GM12892 (cell line): ENCODE results near the gene STMN3.

Experiments
- DNase-seq: peaks from one replicate; pipeline ENCODE4 v3.0.0; 2011; ENCODE audit not compliant: insufficient read length
- FAIRE-seq: peaks from 2 replicates; lab custom pipeline; 2011; peaks lifted over from hg19 to GRCh38; lab: Jason Lieb, UNC
- POLR2A ChIP-seq: IDR thresholded peaks from 2 replicates; pipeline ENCODE4 v1.6.1; 2011; ENCODE audit warnings: low read depth, low read length, control low read depth
- POLR2AphosphoS5 ChIP-seq: IDR thresholded peaks from 2 replicates; pipeline ENCODE4 v1.6.1; 2011; ENCODE audit warnings: low read depth, low read length, control low read depth
- TAF1 ChIP-seq: IDR thresholded peaks from 2 replicates; pipeline ENCODE4 v1.6.1; 2011; ENCODE audit warnings: low read depth, mild to moderate bottlenecking, control low read depth, low read length, borderline replicate concordance

Gene STMN3

DNA sequence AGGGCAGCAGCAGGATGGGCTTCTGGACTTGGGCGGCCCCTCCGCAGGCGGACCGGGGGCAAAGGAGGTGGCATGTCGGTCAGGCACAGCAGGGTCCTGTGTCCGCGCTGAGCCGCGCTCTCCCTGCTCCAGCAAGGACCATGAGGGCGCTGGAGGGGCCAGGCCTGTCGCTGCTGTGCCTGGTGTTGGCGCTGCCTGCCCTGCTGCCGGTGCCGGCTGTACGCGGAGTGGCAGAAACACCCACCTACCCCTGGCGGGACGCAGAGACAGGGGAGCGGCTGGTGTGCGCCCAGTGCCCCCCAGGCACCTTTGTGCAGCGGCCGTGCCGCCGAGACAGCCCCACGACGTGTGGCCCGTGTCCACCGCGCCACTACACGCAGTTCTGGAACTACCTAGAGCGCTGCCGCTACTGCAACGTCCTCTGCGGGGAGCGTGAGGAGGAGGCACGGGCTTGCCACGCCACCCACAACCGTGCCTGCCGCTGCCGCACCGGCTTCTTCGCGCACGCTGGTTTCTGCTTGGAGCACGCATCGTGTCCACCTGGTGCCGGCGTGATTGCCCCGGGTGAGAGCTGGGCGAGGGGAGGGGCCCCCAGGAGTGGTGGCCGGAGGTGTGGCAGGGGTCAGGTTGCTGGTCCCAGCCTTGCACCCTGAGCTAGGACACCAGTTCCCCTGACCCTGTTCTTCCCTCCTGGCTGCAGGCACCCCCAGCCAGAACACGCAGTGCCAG is 43.6 kb upstream of the STMN3 start, which contains the start of gene TNFRSF6B:
Gene TNFRSF6B (plus strand): TSS at position 25 of the 729 bp plus-strand sequence. CDS start 116 bp downstream, at position 141.
- DNase-seq (peak; percentile 41), FAIRE-seq (no peak)
- TF ChIP-seq POLR2A (peak; percentile 38; the same call in 1 of the 2 replicates), POLR2AphosphoS5 (peak; percentile 57; the same call in 1 of the 2 replicates), TAF1 (no peak)

DNA sequence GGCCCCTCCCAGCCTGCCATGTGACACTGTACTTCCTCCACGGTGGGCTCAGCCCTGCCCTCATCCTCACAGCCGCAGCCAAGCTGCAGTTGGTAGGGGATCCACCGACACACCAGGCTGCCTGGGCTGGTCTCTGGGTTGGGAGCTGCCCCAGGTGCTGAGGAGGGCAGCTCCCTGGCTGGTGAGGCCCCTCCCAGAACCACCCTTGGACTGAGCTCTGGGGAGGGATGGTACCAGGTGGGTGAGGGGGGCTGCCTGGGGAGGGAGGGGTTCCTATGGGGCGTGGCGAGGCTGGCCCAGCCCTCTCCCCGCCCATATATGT is 43.0 kb upstream of the STMN3 start:
- DNase-seq (no peak), FAIRE-seq (peak; percentile 17)
- 0 out of 2 replicates have a peak, but pooled peaks have one; percentile 12 for TF ChIP-seq POLR2A
- no peak for TF ChIP-seq TAF1

DNA sequence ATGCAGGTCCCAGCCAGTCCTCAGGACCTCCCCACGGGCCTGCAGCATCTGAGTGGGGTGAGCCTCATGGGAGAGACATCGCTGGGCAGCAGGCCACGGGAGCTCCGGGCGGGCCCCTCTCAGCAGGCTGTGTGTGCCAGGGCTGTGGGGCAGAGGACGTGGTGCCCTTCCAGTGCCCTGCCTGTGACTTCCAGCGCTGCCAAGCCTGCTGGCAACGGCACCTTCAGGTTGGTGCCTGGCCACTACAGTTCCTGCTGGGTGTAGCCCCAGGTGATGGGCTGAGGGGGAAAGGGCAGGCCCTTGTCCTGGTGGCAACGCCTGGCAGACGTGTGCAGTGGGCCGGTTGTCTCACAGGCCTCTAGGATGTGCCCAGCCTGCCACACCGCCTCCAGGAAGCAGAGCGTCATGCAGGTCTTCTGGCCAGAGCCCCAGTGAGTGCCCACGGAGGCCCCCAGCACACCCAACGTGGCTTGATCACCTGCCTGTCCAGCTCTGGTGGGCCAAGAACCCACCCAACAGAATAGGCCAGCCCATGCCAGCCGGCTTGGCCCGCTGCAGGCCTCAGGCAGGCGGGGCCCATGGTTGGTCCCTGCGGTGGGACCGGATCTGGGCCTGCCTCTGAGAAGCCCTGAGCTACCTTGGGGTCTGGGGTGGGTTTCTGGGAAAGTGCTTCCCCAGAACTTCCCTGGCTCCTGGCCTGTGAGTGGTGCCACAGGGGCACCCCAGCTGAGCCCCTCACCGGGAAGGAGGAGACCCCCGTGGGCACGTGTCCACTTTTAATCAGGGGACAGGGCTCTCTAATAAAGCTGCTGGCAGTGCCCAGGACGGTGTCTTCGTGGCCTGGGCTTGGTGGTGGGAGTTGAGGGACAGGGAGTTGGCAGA is 42.4 kb upstream of the STMN3 start:
- FAIRE-seq (no peak), DNase-seq (peak; percentile 22)

DNA sequence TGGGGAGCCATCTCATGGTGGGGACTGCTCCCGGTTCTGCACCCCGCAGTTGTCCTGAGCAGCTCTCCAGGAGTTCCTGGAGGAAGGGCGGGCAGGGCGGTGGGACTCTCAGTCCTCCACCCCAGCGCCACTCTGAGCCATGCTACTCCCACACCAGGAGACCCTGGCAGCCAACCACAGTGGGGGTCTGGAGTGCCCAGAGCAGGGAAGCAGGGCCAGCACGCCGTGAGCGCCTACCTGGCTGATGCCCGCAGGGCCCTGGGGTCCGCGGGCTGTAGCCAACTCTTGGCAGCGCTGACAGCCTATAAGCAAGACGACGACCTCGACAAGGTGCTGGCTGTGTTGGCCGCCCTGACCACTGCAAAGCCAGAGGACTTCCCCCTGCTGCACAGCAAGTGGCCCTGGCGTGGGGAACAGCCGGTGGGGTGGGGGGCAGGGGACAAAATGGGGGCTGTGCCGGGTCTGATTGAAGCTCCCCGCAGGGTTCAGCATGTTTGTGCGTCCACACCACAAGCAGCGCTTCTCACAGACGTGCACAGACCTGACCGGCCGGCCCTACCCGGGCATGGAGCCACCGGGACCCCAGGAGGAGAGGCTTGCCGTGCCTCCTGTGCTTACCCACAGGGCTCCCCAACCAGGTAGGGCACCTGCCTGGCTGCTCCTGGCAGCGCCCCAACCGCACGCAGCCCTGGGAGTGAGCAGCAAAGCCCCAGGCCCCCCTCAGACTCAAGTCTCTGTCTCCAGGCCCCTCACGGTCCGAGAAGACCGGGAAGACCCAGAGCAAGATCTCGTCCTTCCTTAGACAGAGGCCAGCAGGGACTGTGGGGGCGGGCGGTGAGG is 41.6 kb upstream of the STMN3 start:
- FAIRE-seq, result no peak
- TF ChIP-seq TAF1 (no peak), POLR2A (no peak), POLR2AphosphoS5 (no peak)
- DNase-seq, result peak; percentile 19

More for the DNA sequence above, 42.4 kb upstream of the STMN3 start:
- TF ChIP-seq TAF1, result no peak
- no peak for TF ChIP-seq POLR2A
- TF ChIP-seq POLR2AphosphoS5, result no peak; the same call in 1 of the 2 replicates

DNA sequence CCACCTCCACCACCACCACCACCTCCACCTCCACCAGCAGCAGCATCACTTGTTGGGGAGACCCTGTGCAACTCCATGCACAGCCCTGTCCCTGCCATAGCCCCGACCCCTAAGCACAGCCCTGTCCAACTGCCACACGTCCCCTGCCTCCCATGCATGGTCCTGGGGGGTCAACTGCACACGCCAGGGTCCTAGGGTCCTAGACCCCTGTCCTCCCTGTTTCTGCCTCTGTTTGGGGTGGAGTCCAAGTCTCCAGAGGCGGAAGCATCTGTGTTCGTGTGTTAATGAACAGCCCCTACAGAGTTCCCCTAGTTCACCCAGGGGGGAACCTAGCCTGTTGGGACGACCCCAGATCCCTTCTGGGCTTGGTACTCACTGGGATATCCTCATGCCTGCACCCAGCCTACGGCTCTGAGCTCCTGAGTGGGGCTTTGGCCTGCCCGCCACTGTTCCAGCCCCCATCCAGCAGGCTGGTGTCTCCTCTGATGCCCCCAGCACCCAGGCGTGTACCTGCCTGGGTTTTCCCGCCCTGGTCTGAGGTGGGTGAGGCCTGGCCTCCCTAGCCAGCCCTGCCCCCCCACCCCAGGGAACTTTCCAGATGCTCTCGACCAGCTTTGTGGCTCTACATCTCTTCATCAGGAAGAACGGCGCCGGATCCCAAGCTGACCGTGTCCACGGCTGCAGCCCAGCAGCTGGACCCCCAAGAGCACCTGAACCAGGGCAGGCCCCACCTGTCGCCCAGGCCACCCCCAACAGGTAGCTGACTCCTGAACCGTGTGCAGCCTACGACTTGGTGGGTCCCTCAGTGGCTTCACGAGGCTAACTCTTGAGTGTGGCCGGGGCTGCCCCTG is 40.7 kb upstream of the STMN3 start:
- TF ChIP-seq POLR2AphosphoS5, result no peak
- no peak for TF ChIP-seq POLR2A
- TF ChIP-seq TAF1, result no peak
- FAIRE-seq (no peak), DNase-seq (no peak)

DNA sequence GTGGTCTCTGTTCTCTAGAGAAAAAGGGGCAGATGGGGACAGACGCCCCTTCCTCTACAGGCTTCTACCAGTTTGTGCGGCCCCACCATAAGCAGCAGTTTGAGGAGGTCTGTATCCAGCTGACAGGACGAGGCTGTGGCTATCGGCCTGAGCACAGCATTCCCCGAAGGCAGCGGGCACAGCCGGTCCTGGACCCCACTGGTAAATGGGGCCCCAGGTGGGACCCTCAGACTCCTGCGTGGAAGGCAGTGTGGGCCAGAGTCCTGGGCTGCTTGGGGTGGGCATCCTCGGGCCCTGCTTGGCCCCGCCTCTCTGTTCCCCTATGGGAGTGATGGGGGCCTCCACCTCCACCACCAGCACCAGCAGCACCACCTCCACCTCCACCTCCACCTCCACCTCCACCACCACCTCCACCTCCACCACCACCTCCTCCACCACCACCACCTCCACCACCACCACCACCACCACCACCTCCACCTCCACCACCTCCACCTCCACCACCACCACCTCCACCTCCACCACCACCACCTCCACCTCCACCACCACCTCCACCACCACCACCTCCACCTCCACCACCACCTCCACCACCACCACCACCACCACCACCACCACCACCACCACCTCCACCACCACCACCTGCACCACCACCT is 40.0 kb upstream of the STMN3 start:
- peak; percentile 17 for FAIRE-seq
- no peak for TF ChIP-seq TAF1
- TF ChIP-seq POLR2A, result no peak
- TF ChIP-seq POLR2AphosphoS5, result no peak

DNA sequence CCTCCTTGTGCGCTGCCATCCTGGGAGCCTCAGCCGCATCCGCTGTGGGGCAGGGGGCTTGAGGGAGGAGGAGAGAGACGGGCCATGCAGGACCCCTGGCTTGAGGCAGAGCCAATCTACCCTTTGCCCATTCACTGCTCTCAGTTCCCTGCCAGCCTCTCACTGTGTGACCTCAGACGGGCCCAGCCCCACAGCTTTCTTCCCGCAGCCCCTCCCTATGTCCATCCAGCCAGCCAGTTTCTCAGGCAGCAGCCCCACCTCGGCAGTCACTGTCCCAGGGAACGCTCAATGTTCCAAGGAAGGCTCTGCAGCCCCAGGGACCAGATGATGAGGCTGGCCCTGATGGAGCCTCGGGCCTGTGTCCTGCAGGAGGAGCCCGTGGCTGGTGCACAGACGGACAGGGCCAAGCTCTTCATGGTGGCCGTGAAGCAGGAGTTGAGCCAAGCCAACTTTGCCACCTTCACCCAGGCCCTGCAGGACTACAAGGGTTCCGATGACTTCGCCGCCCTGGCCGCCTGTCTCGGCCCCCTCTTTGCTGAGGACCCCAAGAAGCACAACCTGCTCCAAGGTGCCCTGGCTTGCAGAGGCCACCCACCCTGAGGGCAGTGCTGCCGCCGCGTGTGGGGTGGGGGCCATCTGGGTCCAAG is 39.3 kb upstream of the STMN3 start:
- DNase-seq, result no peak
- no peak for TF ChIP-seq POLR2A
- no peak for TF ChIP-seq POLR2AphosphoS5
- no peak for TF ChIP-seq TAF1
- FAIRE-seq, result no peak

More for the DNA sequence above, 40.0 kb upstream of the STMN3 start:
- no peak for DNase-seq

DNA sequence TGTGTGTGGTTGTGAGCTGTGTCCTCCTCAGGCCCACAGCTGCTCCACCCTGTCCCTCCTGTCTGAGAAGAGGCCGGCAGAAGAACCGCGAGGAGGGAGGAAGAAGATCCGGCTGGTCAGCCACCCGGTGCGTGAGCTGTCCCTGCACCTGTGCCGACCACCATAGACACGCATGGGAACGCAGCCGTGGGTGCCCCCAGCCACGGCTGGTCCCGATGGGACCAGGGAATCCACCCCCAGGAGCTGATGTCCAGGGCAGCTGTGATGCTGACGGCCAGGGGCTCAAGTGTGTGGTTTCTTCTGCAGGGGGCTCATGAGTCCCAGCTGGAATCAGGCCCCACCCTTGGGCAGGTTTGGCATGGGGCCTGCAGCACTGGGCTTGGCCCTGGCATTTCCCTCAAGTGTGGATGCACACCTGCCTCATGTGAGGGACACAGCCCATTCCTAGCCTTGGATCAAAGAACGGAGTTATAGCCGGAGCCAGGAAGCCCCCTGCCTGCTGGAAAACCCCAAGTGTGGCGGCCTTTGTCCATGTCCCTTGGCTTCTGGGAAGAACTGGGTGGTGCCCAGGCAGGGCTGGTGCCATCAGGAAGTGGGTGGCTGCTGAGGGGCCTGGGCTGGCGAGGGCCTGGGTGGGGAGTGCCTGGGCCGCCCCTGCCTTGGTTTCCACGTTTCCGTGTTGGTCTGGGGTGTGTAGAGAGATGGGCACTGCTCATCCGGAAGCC is 38.6 kb upstream of the STMN3 start:
- DNase-seq, result no peak
- TF ChIP-seq POLR2AphosphoS5, result no peak
- no peak for TF ChIP-seq POLR2A
- TF ChIP-seq TAF1, result no peak
- FAIRE-seq, result no peak
